NCI-H2081 treated with DMSO at 0.1 percent for 48 hours (cell line): ENCODE data around the gene AHR.

ENCODE experiments used
- DNase-seq: peaks from one replicate; lab custom pipeline; 2025; lab: John Stamatoyannopoulos, UW

Gene AHR

DNA sequence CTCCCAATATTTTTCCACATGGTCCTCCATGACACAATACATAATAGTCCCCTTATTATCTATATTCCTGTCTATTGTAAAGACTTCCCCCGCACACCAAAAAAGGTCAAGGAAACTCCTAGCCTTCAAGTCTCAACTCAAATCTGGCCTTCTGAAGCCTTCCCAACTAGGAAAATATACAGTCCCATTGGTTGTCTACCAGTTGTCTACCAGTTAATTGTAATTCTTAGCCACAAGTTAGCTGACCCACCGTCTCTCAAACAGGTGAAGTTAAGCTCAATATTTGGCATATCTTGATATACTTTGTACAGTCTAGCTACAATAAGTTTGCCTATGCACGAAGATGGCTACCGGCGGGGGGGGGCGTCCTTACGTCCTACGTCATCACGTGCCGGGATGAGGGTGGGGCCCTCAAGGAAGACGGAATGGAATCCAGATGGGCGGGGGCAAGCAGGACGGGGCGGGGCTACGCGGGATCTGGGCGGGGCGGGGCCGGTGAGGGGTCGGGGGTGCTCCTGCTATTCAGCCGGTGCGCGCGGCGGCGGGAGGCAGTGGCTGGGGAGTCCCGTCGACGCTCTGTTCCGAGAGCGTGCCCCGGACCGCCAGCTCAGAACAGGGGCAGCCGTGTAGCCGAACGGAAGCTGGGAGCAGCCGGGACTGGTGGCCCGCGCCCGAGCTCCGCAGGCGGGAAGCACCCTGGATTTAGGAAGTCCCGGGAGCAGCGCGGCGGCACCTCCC lies at the start of gene AHR:
Gene AHR (plus strand): TSS at position 551 of the 738 bp plus-strand sequence. CDS start 613 bp downstream, outside the sequence.
- peak; percentile 52 for DNase-seq

DNA sequence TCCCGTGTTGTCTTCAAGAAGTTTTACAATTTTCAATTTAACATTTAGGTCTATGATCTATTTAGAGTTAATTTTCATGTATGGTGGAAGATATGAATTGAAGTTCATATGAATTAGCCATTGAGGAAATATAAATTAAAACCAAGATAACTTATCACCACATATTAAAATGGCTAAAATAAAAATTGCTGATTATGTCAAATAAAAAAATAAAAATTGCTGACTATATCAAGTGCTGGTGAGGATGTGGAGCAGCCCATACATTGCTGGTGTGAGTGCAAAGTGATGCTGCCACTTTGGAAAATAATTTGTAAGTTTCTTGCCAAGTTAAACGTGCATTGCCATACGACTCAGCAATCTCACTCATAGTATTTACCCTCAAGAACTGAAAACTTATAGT lies 44.6 kb upstream of the AHR start:
- no peak for DNase-seq

DNA sequence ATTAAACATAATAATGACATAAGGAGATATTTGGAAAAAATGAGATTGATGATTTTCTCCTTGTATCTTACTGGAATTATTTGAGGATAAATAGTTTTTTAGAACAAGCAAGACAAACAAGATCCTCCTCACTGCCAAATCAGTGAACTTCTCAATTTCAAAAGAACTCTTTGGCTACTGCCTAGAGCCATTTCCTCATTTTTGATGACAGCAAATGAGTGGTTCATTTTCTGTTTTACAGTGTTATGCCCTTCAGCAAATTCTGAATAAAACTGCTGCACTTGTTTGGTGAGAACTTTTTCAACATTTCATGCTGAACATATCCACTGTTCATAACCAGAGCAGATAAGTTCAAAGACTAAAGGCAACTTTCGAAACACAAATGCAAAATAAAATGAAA lies 42.5 kb upstream of the AHR start:
- no peak for DNase-seq

- no peak for DNase-seq
Measured at GRCh38 chr7:17256375-17256774, 42.1 kb upstream of the AHR start.

GRCh38 chr7:17266565-17266964 lies 31.9 kb upstream of the AHR start:
- no peak for DNase-seq

DNA sequence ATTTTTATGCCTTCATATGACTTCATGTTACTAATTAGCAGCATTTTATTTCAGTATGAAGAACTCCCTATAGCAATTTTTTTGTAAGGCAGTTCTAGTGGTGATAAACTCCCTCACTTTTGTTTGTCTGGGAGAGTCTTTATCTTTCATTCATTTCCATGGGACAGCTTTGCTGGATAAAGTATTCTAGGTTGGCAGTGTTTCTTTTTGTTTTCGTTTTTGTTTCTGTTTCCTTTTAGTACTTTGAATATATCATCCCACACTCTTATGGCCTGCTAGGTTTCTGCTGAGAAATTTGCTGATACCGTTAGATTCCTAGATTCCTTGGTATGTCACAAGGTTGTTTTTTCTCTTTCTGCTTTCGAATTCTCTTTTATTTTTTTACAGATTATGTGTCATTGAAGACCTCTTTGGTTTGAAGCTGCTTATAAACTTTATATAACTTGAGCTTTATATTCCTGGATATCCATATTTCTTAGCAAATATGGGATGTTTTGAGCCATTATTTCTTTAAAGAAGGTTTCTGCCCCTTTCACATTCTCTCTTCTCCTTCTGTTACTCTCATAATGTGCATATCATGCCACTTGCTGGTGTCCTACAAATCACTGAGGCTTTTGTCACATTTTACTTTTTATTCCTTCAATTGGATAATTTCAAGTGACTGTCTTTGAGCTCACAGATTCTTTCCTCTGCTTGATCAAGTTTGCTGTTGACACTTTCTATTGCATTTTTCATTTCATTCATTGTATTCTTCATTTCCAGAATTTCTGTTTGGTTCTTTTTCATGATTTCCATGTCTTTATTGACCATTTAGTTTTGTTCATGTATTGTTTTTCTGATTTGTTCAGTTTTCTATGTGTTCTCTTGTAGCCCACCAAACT lies 28.9 kb upstream of the AHR start:
- DNase-seq: no peak

DNA sequence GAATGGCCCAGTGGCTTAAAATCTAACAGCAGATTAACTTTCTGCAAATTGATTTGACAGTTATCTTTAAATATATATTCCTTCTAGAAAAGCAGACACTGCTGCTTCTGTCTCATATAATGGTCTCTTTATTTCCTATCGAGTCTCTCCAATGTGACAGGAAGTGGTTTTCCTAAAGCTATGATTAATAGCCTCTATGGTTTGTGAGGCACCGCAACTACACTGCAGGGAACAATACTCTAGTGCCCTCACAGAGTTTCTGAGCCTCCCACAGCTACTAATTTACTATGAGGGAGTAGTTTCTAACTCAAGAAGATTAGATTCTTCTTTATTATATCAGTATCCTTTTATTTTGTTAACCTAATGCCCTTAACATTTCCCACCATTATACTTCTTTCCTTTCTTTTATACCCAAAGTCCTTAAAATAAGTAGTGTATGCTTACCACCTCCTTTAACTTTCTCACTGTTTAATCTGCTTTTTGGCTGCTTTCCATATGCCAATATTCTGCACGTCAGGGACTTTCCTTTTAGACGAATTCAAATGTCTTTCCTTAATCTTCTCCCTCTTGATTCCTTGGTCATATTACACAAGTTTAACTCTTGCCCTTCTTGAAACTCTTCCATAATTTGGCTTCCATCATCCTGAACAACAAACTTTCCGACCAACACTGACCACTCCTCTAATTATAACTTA lies 23.8 kb upstream of the AHR start:
- no peak for DNase-seq

GRCh38 chr7:17275749-17276671 lies 22.4 kb upstream of the AHR start:
- no peak for DNase-seq

DNA sequence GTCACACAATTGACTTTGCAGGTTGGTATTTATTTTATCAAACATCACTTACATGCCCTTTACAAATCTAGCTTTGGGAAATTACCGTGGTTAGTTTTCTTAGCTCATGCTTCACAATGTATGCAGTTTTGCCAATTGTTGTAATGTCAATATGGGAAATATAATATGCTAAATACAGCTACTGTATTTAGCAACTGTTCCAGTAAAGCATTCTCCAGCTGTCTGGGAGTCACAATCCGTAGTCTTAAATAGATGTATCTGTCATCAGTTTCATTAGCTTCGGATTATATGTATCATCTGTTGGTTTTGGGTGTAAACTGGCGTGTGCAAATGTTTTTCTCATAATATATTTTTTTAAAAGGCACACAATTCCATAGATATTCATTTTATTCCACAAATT lies 19.4 kb upstream of the AHR start:
- no peak for DNase-seq

GRCh38 chr7:17289074-17289645 lies 9.3 kb upstream of the AHR start:
- no peak for DNase-seq

DNA sequence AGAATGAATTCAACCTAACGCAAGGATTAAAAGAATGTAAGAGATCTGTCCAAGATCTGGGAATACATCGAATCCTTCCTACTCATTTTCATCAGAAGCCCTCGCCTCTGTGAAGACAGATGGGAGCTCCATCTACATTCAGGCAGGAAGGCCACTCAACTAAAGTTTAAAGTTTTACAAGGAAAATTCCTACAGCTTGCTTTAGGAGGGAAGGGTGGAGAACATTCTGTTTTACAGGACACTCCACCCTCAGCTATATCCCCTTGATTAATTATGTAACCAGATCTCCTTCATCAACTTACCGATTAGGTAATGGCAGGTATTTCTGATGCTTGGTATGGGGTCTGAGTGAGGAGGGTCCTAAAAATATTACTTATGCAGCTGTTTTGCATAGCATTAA lies 5.6 kb upstream of the AHR start:
- no peak for DNase-seq

DNA sequence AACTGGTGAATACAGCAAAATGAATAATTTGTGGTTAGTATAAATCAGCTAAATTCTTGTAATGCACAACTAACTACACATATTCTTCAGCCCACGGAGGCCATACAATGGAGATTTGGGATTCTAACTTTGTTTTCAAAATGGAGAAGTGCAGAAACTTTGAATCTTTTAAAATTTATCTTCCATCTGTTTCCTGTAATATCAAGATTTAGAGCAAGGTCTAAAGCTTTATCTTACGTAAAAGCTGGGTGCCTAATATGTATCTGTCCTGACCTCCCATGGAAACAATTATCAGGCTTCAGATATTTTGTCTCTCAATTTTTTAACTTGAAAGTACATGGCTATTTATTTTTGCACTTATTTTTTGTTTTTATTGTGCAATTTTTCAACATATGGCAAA lies 5.0 kb upstream of the AHR start:
- DNase-seq: no peak

DNA sequence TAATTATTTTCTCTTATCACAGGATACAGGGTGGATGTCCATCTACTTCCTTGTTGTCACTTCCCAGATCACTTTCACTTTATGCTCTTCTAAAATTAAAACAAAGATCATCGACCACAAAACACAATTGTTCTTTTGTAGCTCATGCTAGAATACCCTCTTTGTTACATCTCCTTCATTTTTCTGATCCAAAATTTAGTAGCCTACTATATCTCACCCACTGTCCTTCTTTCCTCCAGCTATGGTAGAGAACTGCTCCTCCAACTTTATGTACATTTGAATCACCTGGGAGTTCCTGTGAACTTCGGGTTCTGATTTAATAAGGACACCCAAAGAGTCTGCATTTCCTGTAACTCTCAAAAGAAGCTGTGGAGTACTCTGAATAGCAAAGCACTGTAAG lies 1.2 kb upstream of the AHR start:
- DNase-seq: no peak

DNA sequence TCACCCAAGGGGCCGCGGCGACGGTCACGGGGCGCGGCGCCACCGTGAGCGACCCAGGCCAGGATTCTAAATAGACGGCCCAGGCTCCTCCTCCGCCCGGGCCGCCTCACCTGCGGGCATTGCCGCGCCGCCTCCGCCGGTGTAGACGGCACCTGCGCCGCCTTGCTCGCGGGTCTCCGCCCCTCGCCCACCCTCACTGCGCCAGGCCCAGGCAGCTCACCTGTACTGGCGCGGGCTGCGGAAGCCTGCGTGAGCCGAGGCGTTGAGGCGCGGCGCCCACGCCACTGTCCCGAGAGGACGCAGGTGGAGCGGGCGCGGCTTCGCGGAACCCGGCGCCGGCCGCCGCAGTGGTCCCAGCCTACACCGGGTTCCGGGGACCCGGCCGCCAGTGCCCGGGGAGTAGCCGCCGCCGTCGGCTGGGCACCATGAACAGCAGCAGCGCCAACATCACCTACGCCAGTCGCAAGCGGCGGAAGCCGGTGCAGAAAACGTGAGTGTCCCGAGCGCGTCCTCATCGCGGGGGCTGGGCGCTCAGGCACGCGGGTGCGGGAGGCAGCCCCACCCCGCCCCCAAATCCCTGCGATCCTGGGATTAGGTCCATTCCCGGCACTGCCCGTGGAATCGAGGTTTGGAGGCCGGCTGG lies 509 bp downstream of the AHR start:
- DNase-seq: no peak

DNA sequence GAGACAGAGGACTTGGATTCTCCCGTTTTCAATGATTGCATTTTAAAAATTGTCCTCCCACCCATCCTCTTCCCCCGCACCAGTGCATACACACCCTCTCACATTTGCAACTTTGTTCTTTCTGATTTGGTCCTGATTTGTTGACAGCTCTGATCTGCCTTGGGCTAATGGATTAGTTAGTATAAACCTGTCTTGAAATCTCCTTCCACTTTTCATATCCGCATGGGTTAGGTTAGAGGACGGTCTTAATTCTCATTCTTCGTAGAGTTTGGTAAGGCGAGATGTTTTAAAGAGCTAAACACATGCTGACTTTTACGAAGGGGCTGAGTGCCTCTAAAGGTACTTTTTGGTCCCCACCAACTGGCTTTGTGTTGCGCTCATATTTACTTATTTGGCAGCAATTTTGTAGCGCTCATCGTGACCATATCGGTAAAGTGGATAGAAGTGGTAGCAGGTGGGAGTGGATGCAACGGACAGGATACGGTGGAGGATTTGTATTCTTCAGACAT lies 1.1 kb downstream of the AHR start:
- DNase-seq: no peak

DNA sequence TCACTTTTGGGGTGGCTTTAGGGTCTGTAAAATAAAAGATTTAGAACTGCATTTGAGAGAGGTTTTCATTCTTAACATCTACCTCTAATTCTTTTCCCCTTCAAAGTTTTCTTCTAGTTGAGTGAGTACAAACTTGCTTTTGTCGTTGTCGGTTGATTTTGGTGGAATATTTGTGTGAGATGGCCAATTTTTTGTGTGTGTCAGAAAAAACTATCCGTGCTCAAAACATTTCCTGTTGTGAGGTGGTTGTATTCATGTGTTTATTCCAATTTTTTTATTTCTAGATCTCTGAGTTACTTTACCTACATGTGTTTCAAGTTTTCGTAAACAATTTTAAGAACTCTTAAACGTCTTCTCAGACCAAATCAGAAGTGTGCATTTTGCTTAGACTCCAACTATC lies 1.6 kb downstream of the AHR start:
- DNase-seq: no peak

DNA sequence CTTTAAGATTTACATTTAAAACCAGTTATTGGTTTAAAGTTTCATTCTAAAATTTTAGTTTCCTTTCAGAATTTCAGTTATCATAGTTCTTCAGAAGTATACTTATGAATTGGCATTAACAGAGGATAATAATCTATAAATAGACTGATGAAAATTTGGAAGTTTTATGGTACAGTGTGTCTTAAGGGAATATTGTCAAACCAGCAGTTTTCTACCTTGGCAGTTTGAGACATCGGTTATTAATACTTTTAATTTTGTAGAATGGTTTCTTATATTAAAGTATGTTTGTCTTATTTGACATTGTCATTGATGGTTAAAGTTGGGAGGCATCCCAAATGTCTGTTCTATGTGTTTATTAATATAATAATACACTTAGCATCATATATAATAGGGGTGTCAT lies 2.0 kb downstream of the AHR start:
- no peak for DNase-seq

DNA sequence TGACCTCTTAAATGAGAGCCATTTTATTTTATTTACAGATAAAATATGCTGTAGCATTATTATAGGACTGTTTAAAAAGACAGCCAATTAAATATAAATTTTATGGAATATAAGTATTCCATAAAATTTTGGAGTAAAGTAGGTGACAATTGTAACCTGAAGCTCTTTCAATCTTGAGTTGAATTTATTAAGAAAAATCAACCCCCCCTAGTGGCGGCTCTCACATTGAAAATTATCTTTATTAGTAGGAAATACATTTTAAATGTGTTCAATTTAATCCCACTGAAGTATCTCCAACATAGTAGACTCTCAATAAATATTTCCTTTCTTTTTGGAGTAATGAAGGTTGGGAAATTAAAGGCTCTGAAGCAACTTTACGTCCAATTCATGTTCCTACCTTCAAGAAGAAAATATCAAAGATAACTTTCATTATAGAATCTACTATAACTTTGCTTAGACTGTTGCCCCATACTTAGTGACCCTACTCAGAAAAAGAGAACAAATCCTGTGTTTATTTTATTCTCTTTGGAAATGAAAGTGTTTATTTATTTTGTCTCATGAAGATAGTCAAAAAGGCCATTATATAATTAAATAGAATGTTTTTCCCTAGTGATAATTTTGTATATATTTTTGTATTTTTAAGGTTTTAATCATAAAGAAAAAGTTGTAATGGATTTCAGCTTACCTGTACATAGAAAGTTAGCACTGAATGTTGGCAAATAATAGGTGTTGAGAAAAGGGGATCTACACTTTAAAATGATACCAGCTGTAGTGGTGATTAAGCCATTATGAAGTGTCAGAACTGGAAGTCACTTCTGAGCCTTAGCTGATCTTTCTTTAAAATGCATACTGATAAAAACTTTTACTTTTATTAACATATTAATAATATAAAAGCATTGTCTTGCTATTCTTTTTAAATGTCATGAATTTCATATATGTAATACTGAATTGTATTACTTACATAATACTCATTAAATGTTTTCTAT lies 3.3 kb downstream of the AHR start:
- no peak for DNase-seq

DNA sequence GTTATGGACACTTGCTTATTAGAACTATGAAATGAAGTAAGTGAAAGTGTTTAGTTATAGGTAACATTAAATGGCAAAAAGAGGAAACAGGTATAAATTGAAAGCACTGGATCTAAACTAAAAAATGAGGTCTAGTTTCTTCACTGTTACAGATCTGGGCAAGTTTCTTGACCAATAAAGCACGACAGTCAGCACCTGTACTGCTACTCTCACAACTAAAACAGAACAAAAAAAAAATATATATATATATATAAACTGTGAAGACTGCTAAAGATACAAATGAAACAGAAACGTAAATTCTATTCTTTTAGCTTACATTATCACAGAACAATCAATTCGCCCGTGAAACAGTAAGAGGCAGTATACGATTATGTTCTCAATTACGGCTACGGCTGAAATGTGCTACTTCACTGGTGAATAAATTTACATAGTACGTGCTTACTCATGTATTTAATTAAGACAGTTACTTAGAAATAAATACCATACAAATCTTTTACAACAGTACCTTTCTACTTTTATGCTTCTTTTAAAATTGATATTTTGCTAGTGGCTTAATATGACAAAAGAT lies 4.2 kb downstream of the AHR start:
- no peak for DNase-seq
